HTERT RPE-1 (cell line): ENCODE data around the gene PREP.
"Not testable (repeated sequence)": the region's sequence is repeated elsewhere in the genome, so short reads cannot be mapped to it uniquely, and the experiment has no call there.

Experiments
- in situ Hi-C: fragments of 300-500 bp; cut with MboI; formaldehyde crosslinking; loops from 4 replicates; pipeline ENCODE4 v1.14.3; 2020; ENCODE audit warnings: low sequenced_read_pairs

PREP gene

DNA sequence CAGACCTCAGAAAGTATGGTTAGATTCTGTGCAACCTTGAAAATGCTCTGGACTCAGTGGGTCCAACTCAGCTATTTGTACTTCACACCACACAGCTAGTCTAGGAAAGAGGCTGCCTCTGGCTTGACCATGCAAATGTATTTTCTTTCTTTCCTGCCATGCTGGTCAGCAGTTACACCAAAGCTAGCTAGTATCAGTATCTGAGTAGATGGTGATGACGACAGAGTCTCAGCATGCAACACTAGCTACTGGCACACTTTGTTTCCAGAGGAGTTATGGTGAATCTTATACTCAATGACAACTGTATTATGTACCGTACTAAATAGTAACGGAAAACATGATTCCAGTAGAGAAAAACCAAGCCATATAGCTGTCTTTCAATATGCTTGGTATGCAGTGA is 126.5 kb downstream of the PREP start:
- in situ Hi-C loops = no loop called here

DNA sequence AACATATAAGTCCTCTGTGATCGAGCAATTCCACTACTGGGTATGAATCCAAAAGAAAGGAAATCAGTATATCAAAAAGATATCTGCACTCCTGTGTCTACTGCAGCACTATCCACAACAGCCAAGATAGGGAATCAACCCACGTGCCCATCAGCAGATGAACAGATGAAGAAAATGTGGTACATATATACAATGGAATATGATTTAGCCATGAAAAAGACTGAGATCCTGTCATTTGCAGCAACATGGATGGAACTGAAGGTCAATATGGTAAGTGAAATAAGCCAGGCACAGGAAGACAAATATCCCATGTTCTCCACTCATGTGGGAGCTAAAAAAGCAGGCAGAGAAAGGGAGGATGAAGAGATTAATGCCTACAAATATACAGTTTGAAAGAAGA is 127.3 kb downstream of the PREP start:
- in situ Hi-C loops = no loop called here

DNA sequence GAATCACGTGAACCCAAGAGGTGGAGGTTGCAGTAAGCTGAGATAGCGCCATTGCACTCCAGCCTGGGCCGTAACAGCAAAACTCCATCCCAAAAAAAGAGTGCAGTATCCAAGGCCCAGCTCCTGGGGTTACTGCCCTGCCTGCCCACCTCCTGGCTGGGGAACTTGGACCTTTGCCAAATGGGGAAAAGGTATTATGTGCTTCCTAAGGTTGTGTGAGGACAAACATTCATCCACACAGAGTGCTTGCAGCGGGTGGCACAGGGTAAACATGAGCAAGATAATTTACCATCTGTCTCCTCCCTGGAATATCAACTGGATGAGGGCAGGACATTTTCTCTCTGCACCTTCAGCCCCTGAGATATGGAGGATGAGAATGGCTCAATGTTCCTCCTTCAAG is 128.2 kb downstream of the PREP start:
- in situ Hi-C loops = no loop called here

DNA sequence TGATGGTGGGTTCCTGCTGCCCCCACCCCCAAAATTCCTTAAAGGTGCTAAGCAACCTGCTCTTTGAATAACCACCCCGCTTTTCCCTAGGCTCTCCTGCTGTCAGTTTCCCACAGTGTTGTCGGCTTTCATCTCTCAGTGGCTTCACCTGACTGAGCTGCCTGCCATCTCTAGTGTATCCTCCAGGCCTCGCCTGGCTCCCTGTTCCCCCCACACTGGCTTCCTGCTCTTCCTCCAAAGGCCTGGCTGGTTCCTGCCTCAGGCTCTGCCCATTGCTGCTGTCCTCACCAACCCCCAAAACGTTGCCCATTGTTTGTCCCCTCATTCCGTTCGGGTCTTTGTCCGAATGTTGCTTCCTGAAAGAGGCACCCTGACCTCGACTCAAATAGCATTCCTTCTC is 129.3 kb downstream of the PREP start:
- in situ Hi-C loops = no loop called here

GRCh38 chr6:105272786-105273185 is 130.1 kb downstream of the PREP start:
- in situ Hi-C loops = no loop called here

- in situ Hi-C loops = no loop called here
These were observed 132.4 kb downstream of the PREP start for GRCh38 chr6:105270511-105270910.

GRCh38 chr6:105269390-105269789 is 133.5 kb downstream of the PREP start:
- in situ Hi-C loops = no loop called here

- in situ Hi-C loops = no loop called here
These were observed 138.9 kb downstream of the PREP start for GRCh38 chr6:105263685-105264610.

GRCh38 chr6:105259913-105260889 is 142.7 kb downstream of the PREP start:
- in situ Hi-C loops = no loop called here

DNA sequence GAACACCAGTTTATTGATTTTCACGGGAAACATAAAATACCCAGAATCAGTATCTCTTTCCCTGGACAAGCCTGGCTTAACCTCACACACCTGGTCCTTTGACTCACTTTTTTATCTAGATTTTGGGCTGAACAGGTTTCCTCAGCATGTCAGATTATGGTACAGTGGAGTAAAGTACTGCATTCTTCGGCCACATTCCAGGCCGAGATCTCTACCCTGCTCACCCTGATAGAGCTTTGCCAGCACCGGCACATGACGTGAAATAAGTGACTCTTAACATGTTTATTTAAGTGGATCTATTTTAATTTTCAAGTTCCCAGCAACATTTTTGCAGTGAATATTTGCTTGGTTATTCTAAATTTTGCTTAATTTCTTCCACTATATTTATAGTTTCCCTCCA is 144.1 kb downstream of the PREP start:
- in situ Hi-C loops = no loop called here

GRCh38 chr6:105257340-105257739 is 145.5 kb downstream of the PREP start:
- in situ Hi-C loops = no loop called here

DNA sequence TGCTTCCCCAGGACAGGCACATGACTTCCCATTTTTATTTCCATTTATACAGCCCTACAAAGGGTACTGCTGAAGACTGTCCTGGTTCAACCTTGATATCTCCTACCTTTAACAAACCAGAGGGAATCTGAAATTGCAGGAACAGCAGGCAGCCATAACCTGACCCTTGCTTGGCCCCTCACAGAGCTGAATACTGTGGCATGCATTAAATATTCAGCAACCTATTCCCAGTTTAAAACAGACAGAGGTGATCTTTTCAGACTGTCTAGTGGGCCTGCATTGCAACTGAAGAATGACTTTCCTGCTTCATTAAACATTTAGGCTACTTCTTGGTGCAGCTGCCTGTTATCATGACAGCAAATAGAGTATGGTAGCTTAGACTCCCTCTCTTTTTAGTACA is 146.3 kb downstream of the PREP start:
- in situ Hi-C loops = no loop called here

DNA sequence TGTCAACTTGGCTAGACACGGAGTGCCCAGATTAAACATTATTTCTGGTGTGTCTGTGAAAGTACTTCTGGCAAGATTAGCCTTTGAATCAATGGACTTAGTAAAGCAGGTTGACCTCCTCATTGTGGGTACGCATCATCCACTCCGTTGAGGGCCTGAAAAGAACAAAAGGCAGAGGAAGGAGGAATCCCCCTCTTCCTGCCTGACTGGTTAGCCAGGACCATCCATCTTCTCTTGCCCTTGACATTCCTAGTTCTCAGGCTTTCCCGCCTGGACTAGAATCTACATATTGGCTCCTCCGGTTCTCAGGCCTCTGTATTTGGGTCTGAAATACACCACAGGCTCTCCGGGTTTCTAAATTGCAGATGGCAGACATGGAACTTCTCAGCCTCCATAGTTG is 149.1 kb downstream of the PREP start:
- in situ Hi-C loops = no loop called here

DNA sequence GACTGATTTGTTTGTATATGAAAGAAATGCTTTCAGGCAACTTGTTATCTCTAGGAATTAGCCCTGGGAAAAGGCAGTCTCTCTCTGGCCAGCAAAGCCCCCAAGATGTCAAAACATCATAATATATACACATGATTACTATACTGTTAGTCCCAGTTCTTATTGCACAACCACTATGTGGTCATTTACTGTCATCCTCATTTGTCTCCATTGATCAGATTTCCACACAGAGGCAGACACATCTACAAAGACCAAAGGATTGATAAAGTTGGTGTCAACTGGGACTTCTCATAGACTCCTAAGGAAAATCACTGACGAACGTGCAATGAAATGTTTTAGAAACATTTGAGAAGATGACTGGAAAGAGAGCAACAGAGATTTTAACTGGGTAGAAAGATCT is 151.2 kb downstream of the PREP start:
- in situ Hi-C loops = no loop called here

DNA sequence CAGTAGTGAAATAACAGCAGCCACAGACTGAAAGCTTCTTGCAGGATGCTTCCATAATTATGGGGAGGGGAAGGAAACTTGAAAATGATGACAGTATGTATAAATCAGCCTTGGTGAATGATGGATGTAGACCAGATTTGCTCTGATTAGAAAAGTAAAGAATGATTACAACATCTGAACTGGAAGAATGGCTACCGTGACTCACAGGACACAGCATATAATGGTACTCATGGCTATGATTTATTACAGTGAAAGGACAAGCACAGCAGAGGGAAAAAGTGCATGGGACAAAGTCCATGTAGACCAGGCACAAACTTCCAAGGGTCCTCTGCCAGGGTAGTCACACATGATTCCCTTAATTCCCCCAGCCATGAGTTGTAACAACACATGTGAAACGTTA is 152.3 kb downstream of the PREP start:
- in situ Hi-C loops = no loop called here

DNA sequence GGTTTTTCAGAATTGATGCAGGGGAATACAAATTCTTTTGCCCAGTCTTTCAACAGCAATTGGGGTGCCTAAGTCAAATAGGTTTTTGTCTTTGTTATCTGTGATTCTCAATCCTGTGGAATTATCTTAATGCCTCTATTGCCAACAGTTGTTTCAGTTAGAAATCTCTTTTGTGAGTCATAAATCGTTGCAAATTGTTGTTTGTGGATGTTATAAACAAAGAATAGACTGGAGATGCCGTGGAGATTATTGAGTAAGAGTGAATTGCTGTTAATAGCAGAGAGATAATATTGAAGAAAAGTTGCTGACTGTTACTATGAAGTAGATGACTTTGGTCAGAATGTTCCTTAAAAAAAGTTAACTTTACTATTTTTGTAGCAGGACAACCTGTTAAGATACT is 159.4 kb downstream of the PREP start:
- in situ Hi-C loops = no loop called here

DNA sequence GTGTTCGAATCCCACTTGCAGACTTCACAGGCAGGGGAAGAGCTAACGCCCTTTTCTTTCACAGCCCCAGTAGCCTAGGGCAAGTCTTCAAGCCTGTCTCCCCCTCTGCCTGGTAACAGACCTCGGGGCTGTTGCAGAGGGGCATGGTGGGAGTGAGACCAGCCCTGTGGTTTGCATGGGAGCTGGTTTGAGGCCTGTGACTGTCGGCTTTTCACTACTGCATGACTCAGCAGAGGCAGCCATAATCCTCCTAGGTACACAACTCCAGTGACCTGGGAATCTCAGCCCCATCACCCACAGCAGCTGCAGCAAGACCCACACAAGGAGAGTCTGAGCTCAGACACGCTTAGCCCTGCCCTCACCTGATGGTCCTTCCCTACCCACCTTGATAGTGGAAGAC is 167.7 kb downstream of the PREP start:
- in situ Hi-C loops = no loop called here

DNA sequence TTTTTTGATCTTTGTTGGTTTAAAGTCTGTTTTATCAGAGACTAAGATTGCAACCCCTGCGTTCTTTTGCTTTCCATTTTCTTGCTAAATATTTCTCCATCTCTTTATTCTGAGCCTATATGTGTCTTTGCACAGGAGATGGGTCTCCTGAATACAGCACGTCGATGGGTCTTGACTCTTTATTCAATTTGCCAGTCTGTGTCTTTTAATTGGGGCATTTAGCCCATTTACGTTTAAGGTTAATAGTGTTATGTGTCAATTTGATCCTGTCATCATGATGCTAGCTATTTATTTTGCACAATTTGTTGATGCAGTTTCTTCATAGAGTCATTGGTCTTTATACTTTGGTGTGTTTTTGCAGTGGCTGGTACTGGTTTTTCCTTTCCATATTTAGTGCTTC is 171.1 kb downstream of the PREP start:
- in situ Hi-C loops = not testable (repeated sequence)
